Stromal cell of bone marrow (primary cell): ENCODE measurements around the gene MYBPC3.

ENCODE experiments used
- DNase-seq: peaks from one replicate; pipeline ENCODE4 v3.0.0-alpha.2; 2012; ENCODE audit warnings: low read depth

The MYBPC3 gene

GRCh38 chr11:47384498-47384897 is 32.0 kb upstream of the MYBPC3 start:
- DNase-seq = no peak

- no peak for DNase-seq
These were observed 30.6 kb upstream of the MYBPC3 start for GRCh38 chr11:47383071-47383470.

GRCh38 chr11:47380078-47380477 is 27.6 kb upstream of the MYBPC3 start:
- no peak for DNase-seq

GRCh38 chr11:47379317-47379716 is 26.8 kb upstream of the MYBPC3 start:
- DNase-seq = no peak

- DNase-seq = no peak
These were observed 26.3 kb upstream of the MYBPC3 start for GRCh38 chr11:47378836-47379170.

- DNase-seq = no peak
These were observed 25.7 kb upstream of the MYBPC3 start, which contains the start of gene SPI1 for GRCh38 chr11:47378010-47378835. TSS of gene SPI1 (minus strand) at chr11:47378547. CDS start at chr11:47378353, 194 bp downstream.

GRCh38 chr11:47377571-47378009 is 25.1 kb upstream of the MYBPC3 start:
- no peak for DNase-seq

GRCh38 chr11:47376525-47377371 is 24.2 kb upstream of the MYBPC3 start:
- DNase-seq = no peak

GRCh38 chr11:47376107-47376524 is 23.6 kb upstream of the MYBPC3 start:
- no peak for DNase-seq

GRCh38 chr11:47375546-47376085 is 23.1 kb upstream of the MYBPC3 start:
- DNase-seq = no peak

GRCh38 chr11:47375020-47375419 is 22.5 kb upstream of the MYBPC3 start:
- DNase-seq = no peak

- no peak for DNase-seq
These were observed 22.2 kb upstream of the MYBPC3 start for GRCh38 chr11:47374720-47375019.

- DNase-seq = peak; percentile 36
These were observed 21.6 kb upstream of the MYBPC3 start for GRCh38 chr11:47373876-47374719.

- DNase-seq = no peak
These were observed 19.9 kb upstream of the MYBPC3 start for GRCh38 chr11:47372422-47372821.

- no peak for DNase-seq
These were observed 17.2 kb upstream of the MYBPC3 start for GRCh38 chr11:47369676-47370075.

GRCh38 chr11:47366020-47366490 is 13.6 kb upstream of the MYBPC3 start:
- no peak for DNase-seq

GRCh38 chr11:47361419-47361818 is 8.9 kb upstream of the MYBPC3 start:
- no peak for DNase-seq

GRCh38 chr11:47360341-47360740 is 7.8 kb upstream of the MYBPC3 start:
- DNase-seq = no peak

GRCh38 chr11:47359586-47359985 is 7.1 kb upstream of the MYBPC3 start:
- DNase-seq = no peak

- no peak for DNase-seq
These were observed 6.7 kb upstream of the MYBPC3 start for GRCh38 chr11:47359162-47359561.

GRCh38 chr11:47358731-47359051 is 6.2 kb upstream of the MYBPC3 start:
- DNase-seq = no peak
